Astrocyte of the cerebellum (primary cell): ENCODE measurements around the gene PRSS36.

Source experiments
- DNase-seq: peaks from one replicate; pipeline ENCODE4 v3.0.0-alpha.2; 2011; ENCODE audit warnings: low read depth
- H3K4me3 ChIP-seq: 2 replicates; pipeline ENCODE4 v1.5.1; 2011; ENCODE audit warnings: mild to moderate bottlenecking, low read depth, low read length, moderate library complexity
- in situ Hi-C: cut with HindIII; loops from 2 replicates; pipeline ENCODE4 v1.10.0; 2017; ENCODE audit warnings: low sequenced_read_pairs
- TF ChIP-seq, protein P1 (sequence below): IDR thresholded peaks from 2 replicates; pipeline ENCODE4 v1.5.1; 2012; ENCODE audit warnings: low read length, low read depth, moderate library complexity, mild to moderate bottlenecking; ENCODE audit errors: missing control alignments

The PRSS36 gene

DNA sequence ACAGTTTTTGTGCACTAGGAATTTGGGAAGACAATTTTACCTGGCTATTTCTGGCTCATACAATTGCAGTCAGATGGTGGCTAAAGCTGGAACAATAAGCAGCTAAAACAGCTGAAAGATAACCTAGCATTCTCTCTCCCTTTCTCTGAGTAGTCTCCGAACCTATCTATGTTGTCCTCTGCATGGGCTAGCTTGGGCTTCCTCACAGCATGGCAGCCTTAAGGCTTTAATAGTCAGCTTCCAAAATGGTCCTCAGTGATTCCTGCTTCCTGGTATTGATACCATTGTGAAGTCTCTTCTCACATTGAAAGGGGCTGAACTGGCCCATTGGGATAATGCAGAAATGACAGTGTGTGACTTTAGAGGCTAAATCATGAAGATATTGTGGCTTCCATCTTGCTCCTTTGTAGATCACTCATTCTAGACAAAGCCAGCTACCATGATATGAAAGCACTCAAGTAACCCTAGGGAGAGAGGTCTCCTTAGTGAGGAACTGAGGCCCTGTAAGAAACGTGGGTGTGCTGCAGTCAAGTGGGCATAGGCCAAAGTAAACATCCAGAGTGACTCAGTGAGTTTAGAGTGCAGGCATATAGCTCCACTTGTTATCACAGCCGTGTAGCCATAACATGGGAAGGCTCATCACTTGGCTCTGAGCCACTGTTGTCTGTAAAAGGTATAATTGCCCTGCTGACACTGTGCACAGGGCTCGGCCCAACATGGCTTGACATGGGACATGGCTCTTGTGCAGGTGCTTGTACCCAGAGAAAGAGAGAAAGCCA, 49.8 kb downstream of the PRSS36 start:
- no peak overlapping the region for H3K4me3 ChIP-seq
- no peak for DNase-seq
- in situ Hi-C loops: no loop called here
- TF ChIP-seq, protein P1, sequence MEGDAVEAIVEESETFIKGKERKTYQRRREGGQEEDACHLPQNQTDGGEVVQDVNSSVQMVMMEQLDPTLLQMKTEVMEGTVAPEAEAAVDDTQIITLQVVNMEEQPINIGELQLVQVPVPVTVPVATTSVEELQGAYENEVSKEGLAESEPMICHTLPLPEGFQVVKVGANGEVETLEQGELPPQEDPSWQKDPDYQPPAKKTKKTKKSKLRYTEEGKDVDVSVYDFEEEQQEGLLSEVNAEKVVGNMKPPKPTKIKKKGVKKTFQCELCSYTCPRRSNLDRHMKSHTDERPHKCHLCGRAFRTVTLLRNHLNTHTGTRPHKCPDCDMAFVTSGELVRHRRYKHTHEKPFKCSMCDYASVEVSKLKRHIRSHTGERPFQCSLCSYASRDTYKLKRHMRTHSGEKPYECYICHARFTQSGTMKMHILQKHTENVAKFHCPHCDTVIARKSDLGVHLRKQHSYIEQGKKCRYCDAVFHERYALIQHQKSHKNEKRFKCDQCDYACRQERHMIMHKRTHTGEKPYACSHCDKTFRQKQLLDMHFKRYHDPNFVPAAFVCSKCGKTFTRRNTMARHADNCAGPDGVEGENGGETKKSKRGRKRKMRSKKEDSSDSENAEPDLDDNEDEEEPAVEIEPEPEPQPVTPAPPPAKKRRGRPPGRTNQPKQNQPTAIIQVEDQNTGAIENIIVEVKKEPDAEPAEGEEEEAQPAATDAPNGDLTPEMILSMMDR: no peak

DNA sequence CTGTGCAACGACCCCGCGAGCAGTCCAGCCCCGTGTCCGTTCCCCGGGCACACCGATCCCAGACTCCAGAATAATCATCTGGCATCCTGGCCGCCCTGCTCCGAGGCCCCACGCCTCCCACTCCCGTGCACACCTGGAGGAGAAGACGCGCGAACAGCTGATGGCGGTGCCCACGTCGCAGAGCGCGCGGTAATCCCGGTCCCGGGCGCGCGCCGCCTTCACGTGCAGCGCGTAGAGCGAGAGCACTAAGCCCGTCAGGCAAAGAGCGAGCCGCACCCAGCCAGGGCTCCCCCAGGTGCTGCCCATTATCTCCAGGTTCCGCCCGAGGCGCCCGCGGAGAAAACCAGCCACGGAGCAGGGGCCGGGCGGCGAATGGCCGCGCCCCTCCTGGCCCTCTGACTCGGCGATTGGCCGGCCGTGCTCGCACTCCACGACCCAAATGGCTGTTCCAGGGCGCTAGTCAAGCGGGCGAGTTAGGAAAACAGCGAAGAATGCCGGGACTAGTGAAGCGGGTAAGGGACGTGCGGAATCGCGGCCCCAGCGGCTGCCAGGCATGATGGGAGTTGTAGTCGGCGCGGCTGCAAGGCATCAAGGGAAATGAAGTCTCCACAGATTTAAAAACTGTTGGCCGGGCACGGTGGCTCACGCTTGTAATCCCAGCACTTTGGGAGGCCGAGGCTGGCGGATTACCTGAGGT, 55.3 kb downstream of the PRSS36 start, which contains the start of gene VKORC1:
VKORC1 (minus strand) TSS at position 374 of the 697 bp plus-strand sequence; CDS start at position 306, 68 bp downstream.
- peak within 1 kb of the TSS; percentile 90 for H3K4me3 ChIP-seq
- TF ChIP-seq, protein P1: no peak
- in situ Hi-C loops: no loop called here
- peak; percentile 96 for DNase-seq

DNA sequence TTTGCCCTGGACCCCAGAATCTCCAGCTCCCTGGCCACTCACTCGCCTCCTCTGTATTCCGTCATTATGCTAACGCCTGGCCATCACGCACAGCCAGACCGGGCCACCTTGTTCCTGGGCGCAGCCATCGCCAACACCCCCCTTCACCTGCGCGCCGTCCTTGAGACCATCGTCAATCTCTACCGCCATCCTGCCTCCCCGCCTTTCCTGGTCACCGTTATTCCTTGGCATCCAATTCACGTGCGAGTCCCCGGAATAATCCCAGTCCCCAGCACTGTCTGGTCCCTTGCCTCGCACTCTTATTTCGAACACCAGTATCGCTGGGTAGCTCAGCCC, 55.8 kb downstream of the PRSS36 start:
- no peak for DNase-seq
- TF ChIP-seq, protein P1: no peak
- H3K4me3 ChIP-seq: peak overlapping the region; percentile 90
- in situ Hi-C loops: no loop called here

DNA sequence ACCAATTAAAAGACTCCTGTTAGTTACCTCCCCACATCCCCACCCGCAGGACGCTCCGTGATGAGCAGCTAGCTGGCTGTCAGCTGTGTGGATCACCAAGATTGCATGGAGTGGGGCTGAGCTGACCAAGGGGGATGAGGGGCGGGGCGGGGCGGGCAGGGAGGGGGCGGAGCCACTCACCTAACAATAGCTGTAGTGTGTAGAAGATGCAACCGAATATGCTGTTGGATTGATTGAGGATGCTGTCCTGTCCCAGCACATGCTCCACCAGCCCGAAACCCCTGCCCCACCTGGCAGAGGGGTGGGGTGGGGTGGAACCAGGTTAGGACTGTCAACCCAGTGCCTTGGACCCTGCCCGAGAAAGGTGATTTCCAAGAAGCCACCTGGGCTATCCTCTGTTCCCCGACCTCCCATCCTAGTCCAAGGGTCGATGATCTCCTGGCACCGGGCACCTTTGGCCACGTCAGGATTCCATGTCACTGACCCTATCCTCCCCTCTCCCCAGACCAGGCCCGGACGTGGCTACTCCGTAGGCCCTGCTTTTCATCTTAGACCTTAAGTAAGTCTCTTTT, 56.6 kb downstream of the PRSS36 start:
- in situ Hi-C loops: no loop called here
- peak overlapping the region; percentile 90 for H3K4me3 ChIP-seq
- TF ChIP-seq, protein P1: no peak
- no peak for DNase-seq

DNA sequence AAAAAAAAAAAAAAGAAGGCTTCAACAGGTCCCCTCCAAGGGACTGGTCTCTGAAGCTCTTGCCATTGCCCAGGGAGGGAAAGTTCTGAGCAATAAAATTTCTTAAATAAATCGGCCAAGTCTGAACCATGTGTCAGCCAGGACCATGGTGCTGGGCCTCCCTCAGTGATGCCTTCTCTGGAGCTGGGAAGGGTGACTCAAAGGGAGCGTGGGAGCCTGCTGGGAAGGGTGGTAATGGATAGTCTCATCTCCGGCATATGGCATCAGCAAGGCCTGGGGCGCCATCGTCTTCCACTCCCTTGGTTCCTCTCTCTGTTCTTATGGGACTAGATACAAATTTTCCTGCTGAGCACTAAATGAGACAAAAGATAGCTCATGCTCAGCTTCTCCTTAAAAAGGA, 57.5 kb downstream of the PRSS36 start:
- TF ChIP-seq, protein P1: no peak
- no peak for DNase-seq
- H3K4me3 ChIP-seq: no peak overlapping the region
- in situ Hi-C loops: no loop called here

DNA sequence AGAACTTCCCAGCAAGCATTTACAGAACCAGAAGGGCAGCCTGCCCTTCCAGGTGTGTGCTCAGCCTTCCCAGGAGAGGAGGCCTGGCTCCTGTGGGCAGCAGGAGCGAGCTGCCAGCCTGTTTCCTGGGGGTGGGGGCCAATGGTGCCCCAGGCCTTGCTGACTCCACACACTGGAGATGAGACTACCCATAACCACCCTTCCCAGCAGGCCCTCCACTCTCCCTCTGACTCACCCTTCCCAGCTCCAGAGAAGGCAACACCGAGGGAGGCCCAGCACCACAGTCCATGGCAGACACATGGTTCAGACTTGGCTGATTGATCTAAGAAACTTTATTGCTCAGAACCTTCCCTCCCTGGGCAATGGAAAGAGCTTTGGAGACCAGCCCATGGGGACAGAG, 59.3 kb downstream of the PRSS36 start:
- in situ Hi-C loops: no loop called here
- DNase-seq: peak; percentile 20
- H3K4me3 ChIP-seq: no peak overlapping the region
- TF ChIP-seq, protein P1: no peak
